Measurements from ENCODE around the gene BICC1.

BICC1 gene

GRCh38 chr10:58647376-58648112, 134.9 kb downstream of the BICC1 start:
- DNase-seq (ENCODE audit: low read depth) = peak; percentile 54

GRCh38 chr10:58648131-58648530, 135.5 kb downstream of the BICC1 start:
- DNase-seq (ENCODE audit: low read depth) = no peak

- peak; percentile 54 for DNase-seq (ENCODE audit: low read depth)
Measured at GRCh38 chr10:58651040-58651439, 138.4 kb downstream of the BICC1 start.

DNA sequence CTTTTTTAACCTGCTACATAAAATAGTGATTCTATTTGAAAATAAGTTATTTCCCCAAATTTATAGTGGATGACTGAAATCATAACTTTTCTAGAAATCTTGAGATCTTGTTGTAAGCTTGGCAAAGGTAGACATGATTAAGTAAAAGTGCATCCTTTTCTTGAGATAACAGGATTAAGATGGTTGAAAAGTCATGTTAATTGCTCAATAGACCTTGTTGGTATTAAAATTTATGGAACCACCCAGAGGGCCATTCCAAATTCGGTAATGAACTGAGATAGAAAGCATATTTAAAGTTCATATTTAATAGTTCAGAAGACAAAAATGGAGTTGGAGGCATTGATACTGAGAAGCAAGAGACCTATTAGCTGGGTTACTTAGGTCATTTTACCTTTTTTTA, 139.1 kb downstream of the BICC1 start:
- no peak for DNase-seq (ENCODE audit: low read depth)

- no peak for DNase-seq (ENCODE audit: low read depth)
Measured at GRCh38 chr10:58653139-58653538, 140.5 kb downstream of the BICC1 start.

- DNase-seq (ENCODE audit: low read depth) = no peak
Measured at GRCh38 chr10:58660575-58661255, 148.0 kb downstream of the BICC1 start.

GRCh38 chr10:58661336-58661735, 148.7 kb downstream of the BICC1 start:
- DNase-seq (ENCODE audit: low read depth) = no peak

DNA sequence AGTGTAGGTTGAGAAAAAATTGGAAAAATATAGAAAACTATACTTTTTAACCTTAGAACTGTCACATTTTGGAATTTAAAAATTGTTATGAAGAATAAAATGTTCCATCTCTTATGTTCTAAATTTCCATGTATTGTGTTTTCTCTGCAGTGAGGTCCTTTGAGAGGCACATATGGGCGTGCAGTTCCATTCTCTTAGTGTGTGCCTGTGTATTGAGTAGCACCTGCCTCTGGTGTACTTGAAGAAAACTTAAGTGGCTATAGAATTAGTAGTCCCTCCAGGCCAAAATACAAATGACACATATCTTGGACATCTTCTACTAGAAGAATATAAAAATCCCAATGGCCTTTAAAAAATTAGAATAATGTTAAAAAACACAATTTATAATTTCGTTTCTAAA, 149.2 kb downstream of the BICC1 start:
- DNase-seq (ENCODE audit: low read depth) = no peak

GRCh38 chr10:58662314-58662713, 149.6 kb downstream of the BICC1 start:
- peak; percentile 82 for DNase-seq (ENCODE audit: low read depth)

DNA sequence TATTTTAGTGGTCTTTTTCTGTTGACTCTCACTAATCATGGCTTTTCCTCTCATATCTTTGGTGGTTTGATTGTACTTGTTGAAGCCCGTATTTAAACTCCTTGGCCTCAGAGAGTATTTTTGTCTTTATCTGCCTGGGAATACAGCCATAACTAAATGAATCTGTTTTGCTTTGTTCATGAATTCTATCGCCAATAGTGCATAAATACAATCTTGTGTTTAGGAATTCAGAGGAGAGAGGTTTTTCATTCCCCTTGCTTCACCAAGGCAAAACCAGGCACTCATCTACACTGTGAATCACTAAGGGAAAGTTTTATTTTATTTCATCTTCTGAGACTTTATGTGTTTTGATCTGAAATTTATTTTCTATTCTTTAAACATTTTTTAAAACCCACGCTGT, 152.7 kb downstream of the BICC1 start:
- no peak for DNase-seq (ENCODE audit: low read depth)

DNA sequence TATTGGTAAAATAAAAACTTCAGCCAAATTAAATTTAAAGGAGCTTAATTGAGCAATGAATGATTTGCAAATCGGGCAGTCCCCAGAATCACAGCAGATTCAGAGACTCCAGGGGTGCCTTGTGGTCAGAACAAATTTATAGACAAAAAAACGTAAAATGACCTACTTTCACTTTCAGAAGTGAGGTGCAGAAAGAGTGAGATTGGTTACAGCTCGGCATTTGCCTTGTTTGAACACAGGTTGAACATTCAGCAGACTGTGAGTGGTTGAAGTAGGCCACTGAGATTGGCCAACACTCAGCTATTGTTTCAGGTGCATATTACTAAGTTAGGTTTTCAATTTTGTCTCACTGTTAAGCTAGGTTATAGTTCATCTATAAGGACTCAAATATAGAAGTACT, 153.4 kb downstream of the BICC1 start:
- no peak for DNase-seq (ENCODE audit: low read depth)

DNA sequence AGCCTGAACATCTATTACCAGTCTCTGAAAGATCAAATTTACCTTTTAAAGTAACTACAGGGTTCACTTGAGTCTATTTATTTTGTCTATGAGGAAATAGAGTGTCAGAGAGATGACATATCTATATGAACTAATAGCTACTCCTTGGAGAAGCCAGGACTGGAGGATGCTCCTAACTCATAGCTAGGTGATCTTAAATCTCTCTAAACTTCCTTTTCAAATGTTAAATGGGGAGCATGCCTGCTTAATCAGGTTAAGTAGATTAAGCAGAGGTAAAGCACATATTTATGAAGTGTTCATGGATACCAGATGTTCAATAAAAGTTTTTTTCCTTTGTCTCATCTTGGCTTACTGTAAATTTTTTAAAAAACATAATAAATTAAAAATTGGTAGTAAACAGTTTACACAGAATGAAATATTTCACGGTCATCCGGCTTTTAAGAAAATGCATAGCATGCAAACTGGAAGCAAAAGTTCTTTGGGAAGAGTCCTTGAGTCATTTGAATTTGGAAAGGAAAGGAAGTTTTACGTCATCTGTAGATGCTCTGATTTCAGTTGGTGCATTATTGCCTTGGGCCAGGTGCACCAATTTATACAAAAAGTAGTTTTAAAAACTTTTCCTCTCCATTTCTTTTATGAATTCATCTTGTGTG, 155.1 kb downstream of the BICC1 start:
- DNase-seq (ENCODE audit: low read depth) = no peak

- peak; percentile 7 for DNase-seq (ENCODE audit: low read depth)
Measured at GRCh38 chr10:58672845-58673244, 160.2 kb downstream of the BICC1 start.

DNA sequence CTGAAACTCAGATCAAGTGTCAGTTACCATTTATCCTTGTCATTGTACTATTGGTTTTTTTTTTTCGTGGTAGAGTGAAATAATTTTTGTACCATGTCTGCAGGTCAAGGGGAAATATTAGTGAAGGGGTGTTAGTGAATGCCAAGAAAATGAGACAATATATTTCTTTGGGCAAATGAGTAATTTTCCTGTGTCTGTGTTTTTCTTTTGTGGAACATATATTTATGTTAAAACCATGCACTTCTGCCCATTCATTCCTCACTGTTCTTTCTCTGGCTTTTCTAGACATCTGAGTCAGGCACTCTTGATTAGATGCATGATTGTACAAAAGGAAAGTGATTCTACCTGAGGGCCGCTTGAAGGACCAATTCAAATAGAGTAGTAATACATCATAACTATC, 161.6 kb downstream of the BICC1 start:
- no peak for DNase-seq (ENCODE audit: low read depth)

GRCh38 chr10:58675321-58675720, 162.6 kb downstream of the BICC1 start:
- no peak for DNase-seq (ENCODE audit: low read depth)

- DNase-seq (ENCODE audit: low read depth) = no peak
Measured at GRCh38 chr10:58691528-58691927, 178.9 kb downstream of the BICC1 start.

DNA sequence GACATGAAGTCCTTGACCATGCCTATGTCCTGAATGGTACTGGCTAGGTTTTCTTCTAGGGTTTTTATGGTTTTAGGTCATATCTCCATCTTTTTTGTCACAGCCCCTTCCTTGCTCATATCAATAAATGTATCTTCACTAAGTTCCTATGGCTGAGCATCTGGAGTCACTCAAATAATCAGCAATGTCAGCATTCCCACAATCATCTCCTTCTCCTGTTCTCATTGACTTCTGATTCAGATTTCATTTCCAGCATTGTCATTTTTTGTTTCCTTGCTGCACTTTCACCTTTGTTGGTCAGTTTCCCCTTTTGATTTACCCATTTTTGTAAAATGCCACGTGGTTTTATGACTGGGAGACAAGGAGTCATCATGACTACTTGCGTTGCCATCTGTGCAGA, 181.2 kb downstream of the BICC1 start:
- no peak for DNase-seq (ENCODE audit: low read depth)

DNA sequence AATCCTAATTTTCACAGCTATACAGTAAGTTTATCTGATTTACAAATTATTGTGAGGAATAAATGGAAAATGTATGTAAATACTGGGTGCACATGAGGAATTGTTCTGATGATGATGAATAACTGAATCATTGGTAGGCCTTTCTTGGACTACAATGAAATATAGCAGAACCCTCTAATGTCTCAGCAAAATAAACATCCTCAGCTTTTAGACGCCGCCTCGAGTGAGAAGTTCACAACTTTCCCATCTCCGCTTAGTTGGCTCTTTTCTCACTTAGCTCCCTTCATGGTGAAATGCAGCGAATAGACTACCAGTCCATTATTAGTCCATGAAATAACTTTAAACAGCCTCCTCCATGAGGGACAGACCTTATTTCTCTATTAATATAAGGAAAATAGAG, 182.3 kb downstream of the BICC1 start:
- no peak for DNase-seq (ENCODE audit: low read depth)

DNA sequence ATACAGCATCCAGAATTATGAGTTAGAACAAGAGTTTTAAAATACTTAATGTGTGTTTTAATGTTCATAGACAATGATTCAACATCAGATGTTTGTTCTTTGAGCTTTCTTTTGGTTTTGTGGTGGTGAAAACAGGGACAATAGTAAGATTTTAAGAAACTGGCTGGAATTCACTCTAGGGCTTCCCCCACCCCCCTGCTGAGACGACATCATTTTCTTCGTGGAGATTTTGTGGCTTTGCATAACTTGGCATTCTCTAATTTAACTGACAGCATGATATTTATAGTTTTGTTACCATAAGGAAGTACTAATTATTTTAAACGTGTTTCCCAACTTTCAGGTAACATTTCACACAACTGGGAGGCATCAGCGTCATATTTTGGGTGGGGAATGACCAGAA, 184.1 kb downstream of the BICC1 start:
- DNase-seq (ENCODE audit: low read depth) = no peak

GRCh38 chr10:58697691-58698090, 185.0 kb downstream of the BICC1 start:
- no peak for DNase-seq (ENCODE audit: low read depth)

GRCh38 chr10:58698777-58699356, 186.2 kb downstream of the BICC1 start:
- DNase-seq (ENCODE audit: low read depth) = no peak

DNA sequence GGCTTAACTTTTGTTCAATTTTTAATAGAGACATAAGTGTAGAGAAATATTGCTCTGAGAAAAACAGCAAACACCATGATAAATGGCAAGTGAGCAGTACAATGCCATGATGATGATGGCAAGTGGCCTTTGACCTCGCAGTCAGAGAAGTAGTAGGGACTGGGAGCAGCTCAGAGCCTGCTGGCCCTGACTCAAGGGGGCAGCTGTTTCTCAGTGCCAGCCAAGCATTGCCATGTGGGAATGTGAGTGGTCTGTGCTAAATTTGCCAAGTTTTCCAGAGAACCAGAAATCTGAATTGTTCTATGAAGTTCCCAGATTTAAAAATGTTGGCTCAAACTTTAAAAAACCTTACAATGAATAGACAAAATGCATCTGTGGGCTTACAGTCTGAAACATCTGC, 187.9 kb downstream of the BICC1 start:
- DNase-seq (ENCODE audit: low read depth) = no peak

Measured in amniotic epithelial cell (primary cell).